ENCODE measurements around the gene ABCA10. TPM values are rescaled to one million over a fixed set of nuclear protein-coding genes. Genes with fewer than 3 reads are reported as not detected.

ABCA10 gene
- total RNA-seq, 1 experiment from 2014 or later = not detected

DNA sequence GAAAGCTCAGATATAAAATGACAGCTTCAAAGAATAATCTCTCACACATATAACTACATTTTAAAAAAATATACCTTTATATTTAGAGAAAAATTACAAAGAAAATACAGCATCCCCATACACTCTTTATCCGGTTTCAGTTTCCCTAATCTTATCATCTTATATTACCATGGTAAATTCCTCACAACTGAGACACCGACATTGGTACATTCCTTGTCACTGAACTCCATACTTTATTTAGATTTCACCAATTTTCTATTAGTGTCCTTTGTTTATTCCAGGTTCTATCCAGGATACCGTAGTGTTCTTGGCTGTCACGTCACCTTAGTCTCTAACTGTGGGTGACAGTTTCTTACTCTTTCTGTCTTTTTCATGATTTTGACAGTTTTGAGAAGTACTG lies 22.0 kb upstream of the ABCA10 start:
- H3K27ac Mint-ChIP-seq = no peak overlapping the region
- no peaks in the 10 kb centered on the region for H3K4me1 Mint-ChIP-seq
- ATAC-seq (no peak), DNase-seq (ENCODE audit: low spot score) (no peak)
- H3K4me3 Mint-ChIP-seq = no peak overlapping the region
- CTCF ChIA-PET = no interaction called here
- POLR2A ChIA-PET = no interaction called here
- no peaks in the 10 kb centered on the region for H3K36me3 Mint-ChIP-seq
- no peaks in the 10 kb centered on the region for H3K27me3 Mint-ChIP-seq (ENCODE audit: low read depth)
- TF ChIP-seq, protein P1, sequence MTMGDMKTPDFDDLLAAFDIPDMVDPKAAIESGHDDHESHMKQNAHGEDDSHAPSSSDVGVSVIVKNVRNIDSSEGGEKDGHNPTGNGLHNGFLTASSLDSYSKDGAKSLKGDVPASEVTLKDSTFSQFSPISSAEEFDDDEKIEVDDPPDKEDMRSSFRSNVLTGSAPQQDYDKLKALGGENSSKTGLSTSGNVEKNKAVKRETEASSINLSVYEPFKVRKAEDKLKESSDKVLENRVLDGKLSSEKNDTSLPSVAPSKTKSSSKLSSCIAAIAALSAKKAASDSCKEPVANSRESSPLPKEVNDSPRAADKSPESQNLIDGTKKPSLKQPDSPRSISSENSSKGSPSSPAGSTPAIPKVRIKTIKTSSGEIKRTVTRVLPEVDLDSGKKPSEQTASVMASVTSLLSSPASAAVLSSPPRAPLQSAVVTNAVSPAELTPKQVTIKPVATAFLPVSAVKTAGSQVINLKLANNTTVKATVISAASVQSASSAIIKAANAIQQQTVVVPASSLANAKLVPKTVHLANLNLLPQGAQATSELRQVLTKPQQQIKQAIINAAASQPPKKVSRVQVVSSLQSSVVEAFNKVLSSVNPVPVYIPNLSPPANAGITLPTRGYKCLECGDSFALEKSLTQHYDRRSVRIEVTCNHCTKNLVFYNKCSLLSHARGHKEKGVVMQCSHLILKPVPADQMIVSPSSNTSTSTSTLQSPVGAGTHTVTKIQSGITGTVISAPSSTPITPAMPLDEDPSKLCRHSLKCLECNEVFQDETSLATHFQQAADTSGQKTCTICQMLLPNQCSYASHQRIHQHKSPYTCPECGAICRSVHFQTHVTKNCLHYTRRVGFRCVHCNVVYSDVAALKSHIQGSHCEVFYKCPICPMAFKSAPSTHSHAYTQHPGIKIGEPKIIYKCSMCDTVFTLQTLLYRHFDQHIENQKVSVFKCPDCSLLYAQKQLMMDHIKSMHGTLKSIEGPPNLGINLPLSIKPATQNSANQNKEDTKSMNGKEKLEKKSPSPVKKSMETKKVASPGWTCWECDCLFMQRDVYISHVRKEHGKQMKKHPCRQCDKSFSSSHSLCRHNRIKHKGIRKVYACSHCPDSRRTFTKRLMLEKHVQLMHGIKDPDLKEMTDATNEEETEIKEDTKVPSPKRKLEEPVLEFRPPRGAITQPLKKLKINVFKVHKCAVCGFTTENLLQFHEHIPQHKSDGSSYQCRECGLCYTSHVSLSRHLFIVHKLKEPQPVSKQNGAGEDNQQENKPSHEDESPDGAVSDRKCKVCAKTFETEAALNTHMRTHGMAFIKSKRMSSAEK (CRISPR knock-in tag; IDR thresholded peaks at IDR 0.05; ENCODE audit: borderline replicate concordance) = no peak
- no peak for TF ChIP-seq HMGA2 (CRISPR knock-in tag; IDR thresholded peaks at IDR 0.05)
- TF ChIP-seq, protein P2, sequence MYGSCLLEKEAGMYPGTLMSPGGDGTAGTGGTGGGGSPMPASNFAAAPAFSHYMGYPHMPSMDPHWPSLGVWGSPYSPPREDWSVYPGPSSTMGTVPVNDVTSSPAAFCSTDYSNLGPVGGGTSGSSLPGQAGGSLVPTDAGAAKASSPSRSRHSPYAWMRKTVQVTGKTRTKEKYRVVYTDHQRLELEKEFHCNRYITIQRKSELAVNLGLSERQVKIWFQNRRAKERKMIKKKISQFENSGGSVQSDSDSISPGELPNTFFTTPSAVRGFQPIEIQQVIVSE (CRISPR knock-in tag; IDR thresholded peaks at IDR 0.05; ENCODE audit: borderline replicate concordance) = no peak
- no peak for TF ChIP-seq ZNF121 (CRISPR knock-in tag; IDR thresholded peaks at IDR 0.05)
- no peak for TF ChIP-seq NFYB (CRISPR knock-in tag; conservative IDR thresholded peaks at IDR 0.05; ENCODE audit: low read depth)
- TF ChIP-seq, protein P3, sequence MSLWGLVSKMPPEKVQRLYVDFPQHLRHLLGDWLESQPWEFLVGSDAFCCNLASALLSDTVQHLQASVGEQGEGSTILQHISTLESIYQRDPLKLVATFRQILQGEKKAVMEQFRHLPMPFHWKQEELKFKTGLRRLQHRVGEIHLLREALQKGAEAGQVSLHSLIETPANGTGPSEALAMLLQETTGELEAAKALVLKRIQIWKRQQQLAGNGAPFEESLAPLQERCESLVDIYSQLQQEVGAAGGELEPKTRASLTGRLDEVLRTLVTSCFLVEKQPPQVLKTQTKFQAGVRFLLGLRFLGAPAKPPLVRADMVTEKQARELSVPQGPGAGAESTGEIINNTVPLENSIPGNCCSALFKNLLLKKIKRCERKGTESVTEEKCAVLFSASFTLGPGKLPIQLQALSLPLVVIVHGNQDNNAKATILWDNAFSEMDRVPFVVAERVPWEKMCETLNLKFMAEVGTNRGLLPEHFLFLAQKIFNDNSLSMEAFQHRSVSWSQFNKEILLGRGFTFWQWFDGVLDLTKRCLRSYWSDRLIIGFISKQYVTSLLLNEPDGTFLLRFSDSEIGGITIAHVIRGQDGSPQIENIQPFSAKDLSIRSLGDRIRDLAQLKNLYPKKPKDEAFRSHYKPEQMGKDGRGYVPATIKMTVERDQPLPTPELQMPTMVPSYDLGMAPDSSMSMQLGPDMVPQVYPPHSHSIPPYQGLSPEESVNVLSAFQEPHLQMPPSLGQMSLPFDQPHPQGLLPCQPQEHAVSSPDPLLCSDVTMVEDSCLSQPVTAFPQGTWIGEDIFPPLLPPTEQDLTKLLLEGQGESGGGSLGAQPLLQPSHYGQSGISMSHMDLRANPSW (CRISPR knock-in tag; conservative IDR thresholded peaks at IDR 0.05; ENCODE audit: low read depth) = no peak
- TF ChIP-seq TEAD4 (CRISPR knock-in tag; IDR thresholded peaks at IDR 0.05) = no peak
- TF ChIP-seq, protein P4, sequence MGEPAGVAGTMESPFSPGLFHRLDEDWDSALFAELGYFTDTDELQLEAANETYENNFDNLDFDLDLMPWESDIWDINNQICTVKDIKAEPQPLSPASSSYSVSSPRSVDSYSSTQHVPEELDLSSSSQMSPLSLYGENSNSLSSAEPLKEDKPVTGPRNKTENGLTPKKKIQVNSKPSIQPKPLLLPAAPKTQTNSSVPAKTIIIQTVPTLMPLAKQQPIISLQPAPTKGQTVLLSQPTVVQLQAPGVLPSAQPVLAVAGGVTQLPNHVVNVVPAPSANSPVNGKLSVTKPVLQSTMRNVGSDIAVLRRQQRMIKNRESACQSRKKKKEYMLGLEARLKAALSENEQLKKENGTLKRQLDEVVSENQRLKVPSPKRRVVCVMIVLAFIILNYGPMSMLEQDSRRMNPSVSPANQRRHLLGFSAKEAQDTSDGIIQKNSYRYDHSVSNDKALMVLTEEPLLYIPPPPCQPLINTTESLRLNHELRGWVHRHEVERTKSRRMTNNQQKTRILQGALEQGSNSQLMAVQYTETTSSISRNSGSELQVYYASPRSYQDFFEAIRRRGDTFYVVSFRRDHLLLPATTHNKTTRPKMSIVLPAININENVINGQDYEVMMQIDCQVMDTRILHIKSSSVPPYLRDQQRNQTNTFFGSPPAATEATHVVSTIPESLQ (CRISPR knock-in tag; IDR thresholded peaks at IDR 0.05) = no peak
- TF ChIP-seq ZNF423 (CRISPR knock-in tag; IDR thresholded peaks at IDR 0.05) = no peak
- no peak for TF ChIP-seq IRF2 (CRISPR knock-in tag; IDR thresholded peaks at IDR 0.05; ENCODE audit: borderline replicate concordance, low read depth)
- no peak for TF ChIP-seq ZBTB21 (CRISPR knock-in tag; IDR thresholded peaks at IDR 0.05; ENCODE audit: borderline replicate concordance)
- no peak for TF ChIP-seq CREM (CRISPR knock-in tag; IDR thresholded peaks at IDR 0.05)
- TF ChIP-seq ZNF138 (CRISPR knock-in tag; conservative IDR thresholded peaks at IDR 0.05) = no peak
- no peak for TF ChIP-seq MYBL2 (CRISPR knock-in tag; IDR thresholded peaks at IDR 0.05)
- TF ChIP-seq, protein P5, sequence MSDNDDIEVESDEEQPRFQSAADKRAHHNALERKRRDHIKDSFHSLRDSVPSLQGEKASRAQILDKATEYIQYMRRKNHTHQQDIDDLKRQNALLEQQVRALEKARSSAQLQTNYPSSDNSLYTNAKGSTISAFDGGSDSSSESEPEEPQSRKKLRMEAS (CRISPR knock-in tag; IDR thresholded peaks at IDR 0.05) = no peak
- no peak for TF ChIP-seq ZNF396 (CRISPR knock-in tag; IDR thresholded peaks at IDR 0.05; ENCODE audit: borderline replicate concordance)
- TF ChIP-seq, protein P6, sequence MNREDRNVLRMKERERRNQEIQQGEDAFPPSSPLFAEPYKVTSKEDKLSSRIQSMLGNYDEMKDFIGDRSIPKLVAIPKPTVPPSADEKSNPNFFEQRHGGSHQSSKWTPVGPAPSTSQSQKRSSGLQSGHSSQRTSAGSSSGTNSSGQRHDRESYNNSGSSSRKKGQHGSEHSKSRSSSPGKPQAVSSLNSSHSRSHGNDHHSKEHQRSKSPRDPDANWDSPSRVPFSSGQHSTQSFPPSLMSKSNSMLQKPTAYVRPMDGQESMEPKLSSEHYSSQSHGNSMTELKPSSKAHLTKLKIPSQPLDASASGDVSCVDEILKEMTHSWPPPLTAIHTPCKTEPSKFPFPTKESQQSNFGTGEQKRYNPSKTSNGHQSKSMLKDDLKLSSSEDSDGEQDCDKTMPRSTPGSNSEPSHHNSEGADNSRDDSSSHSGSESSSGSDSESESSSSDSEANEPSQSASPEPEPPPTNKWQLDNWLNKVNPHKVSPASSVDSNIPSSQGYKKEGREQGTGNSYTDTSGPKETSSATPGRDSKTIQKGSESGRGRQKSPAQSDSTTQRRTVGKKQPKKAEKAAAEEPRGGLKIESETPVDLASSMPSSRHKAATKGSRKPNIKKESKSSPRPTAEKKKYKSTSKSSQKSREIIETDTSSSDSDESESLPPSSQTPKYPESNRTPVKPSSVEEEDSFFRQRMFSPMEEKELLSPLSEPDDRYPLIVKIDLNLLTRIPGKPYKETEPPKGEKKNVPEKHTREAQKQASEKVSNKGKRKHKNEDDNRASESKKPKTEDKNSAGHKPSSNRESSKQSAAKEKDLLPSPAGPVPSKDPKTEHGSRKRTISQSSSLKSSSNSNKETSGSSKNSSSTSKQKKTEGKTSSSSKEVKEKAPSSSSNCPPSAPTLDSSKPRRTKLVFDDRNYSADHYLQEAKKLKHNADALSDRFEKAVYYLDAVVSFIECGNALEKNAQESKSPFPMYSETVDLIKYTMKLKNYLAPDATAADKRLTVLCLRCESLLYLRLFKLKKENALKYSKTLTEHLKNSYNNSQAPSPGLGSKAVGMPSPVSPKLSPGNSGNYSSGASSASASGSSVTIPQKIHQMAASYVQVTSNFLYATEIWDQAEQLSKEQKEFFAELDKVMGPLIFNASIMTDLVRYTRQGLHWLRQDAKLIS (CRISPR knock-in tag; IDR thresholded peaks at IDR 0.05; ENCODE audit: borderline replicate concordance) = no peak
- H3K9me3 Mint-ChIP-seq = no peaks in the 10 kb centered on the region
